ENCODE data around the gene CAV1. TPM values are rescaled to one million over a fixed set of nuclear protein-coding genes. Genes with fewer than 3 reads are reported as not detected.

Gene CAV1
- total and polyA plus RNA-seq, 3 donors from 2014 or later = 33.1 to 84.2 (median 39.9) TPM

GRCh38 chr7:116571037-116571436, 46.2 kb downstream of the CAV1 start:
- WGBS, 2 donors = 88 to 90% methylated on average over 1 of the region's 1 CpG
- intact Hi-C loops (cut with DNase I; ENCODE audit: low total_unique reads) = no loop called here
- H3K36me3 ChIP-seq (ENCODE audit: low read depth, missing control alignments) = no peaks in the 10 kb centered on the region
- no peaks in the 10 kb centered on the region for H3K9me3 ChIP-seq
- no peaks in the 10 kb centered on the region for H3K27me3 ChIP-seq
- no peak overlapping the region for H3K4me3 ChIP-seq
- no peak for DNase-seq
- no peak overlapping the region for H3K27ac ChIP-seq
- TF ChIP-seq POLR2A (IDR thresholded peaks at IDR 0.05) (no peak), CTCF (IDR thresholded peaks at IDR 0.05) (no peak)
- no peaks in the 10 kb centered on the region for H3K4me1 ChIP-seq

- no peaks in the 10 kb centered on the region for H3K4me1 ChIP-seq
- DNase-seq = no peak
- 69 to 74% methylated on average over 2 of the region's 2 CpGs for WGBS, 2 donors
- H3K27me3 ChIP-seq = no peaks in the 10 kb centered on the region
- no peak overlapping the region for H3K27ac ChIP-seq
- H3K4me3 ChIP-seq = no peak overlapping the region
- intact Hi-C loops (cut with DNase I; ENCODE audit: low total_unique reads) = no loop called here
- no peaks in the 10 kb centered on the region for H3K9me3 ChIP-seq
- TF ChIP-seq POLR2A (IDR thresholded peaks at IDR 0.05) (no peak), CTCF (IDR thresholded peaks at IDR 0.05) (no peak)
- no peaks in the 10 kb centered on the region for H3K36me3 ChIP-seq (ENCODE audit: low read depth, missing control alignments)
Measured at GRCh38 chr7:116571552-116571951, 46.7 kb downstream of the CAV1 start.

GRCh38 chr7:116572036-116572435, 47.2 kb downstream of the CAV1 start:
- H3K27ac ChIP-seq = no peak overlapping the region
- H3K27me3 ChIP-seq = no peaks in the 10 kb centered on the region
- H3K4me1 ChIP-seq = no peaks in the 10 kb centered on the region
- H3K4me3 ChIP-seq = no peak overlapping the region
- no peaks in the 10 kb centered on the region for H3K9me3 ChIP-seq
- intact Hi-C loops (cut with DNase I; ENCODE audit: low total_unique reads) = no loop called here
- DNase-seq = no peak
- TF ChIP-seq CTCF (IDR thresholded peaks at IDR 0.05) (no peak), POLR2A (IDR thresholded peaks at IDR 0.05) (no peak)
- WGBS, 2 donors = 87 to 93% methylated on average over 3 of the region's 3 CpGs
- H3K36me3 ChIP-seq (ENCODE audit: low read depth, missing control alignments) = no peaks in the 10 kb centered on the region

GRCh38 chr7:116573541-116573940, 48.7 kb downstream of the CAV1 start:
- Histone ChIP-seq H3K27ac (no peak overlapping the region), H3K4me1 (no peaks in the 10 kb centered on the region), H3K4me3 (no peak overlapping the region), H3K9me3 (no peaks in the 10 kb centered on the region), H3K36me3 (ENCODE audit: low read depth, missing control alignments) (no peaks in the 10 kb centered on the region), H3K27me3 (no peaks in the 10 kb centered on the region)
- intact Hi-C loops (cut with DNase I; ENCODE audit: low total_unique reads) = no loop called here
- no peak for DNase-seq
- no peak for TF ChIP-seq CTCF (IDR thresholded peaks at IDR 0.05)
- TF ChIP-seq POLR2A (IDR thresholded peaks at IDR 0.05) = no peak

GRCh38 chr7:116574025-116574822, 49.4 kb downstream of the CAV1 start:
- Histone ChIP-seq H3K36me3 (ENCODE audit: low read depth, missing control alignments) (no peaks in the 10 kb centered on the region), H3K4me3 (no peak overlapping the region), H3K4me1 (no peaks in the 10 kb centered on the region), H3K27ac (no peak overlapping the region), H3K27me3 (no peaks in the 10 kb centered on the region), H3K9me3 (no peaks in the 10 kb centered on the region)
- TF ChIP-seq CTCF (IDR thresholded peaks at IDR 0.05) (no peak), POLR2A (IDR thresholded peaks at IDR 0.05) (no peak)
- DNase-seq = no peak
- intact Hi-C loops (cut with DNase I; ENCODE audit: low total_unique reads) = no loop called here
- WGBS, 2 donors = 58 to 60% methylated on average over 2 of the region's 2 CpGs

All from testis (tissue), 3 donors.